GM12892 (cell line): ENCODE data around the gene SPRY1.

Source experiments
- POLR2A ChIP-seq: IDR thresholded peaks from 2 replicates; pipeline ENCODE4 v1.6.1; 2011; ENCODE audit warnings: low read depth, low read length, control low read depth
- POLR2AphosphoS5 ChIP-seq: IDR thresholded peaks from 2 replicates; pipeline ENCODE4 v1.6.1; 2011; ENCODE audit warnings: low read depth, low read length, control low read depth

DNA sequence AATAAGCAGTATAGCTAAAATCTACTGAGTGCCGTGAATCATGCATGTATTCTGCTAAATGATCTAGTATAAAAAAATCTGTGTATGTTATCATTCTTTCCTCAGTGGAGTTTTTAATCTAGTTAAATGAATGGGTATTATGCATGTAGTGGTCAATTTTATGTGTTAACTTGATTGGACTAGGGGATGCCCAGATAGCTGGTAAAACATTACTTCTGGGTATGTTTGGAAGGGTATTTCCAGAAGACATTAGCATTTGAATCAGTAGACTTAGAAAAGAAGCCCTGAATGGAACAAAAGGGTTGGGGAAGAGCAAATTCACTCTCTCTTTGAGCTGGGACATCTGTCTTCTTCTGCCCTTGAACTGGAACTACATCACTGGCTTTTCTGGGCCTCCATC lies 34.5 kb upstream of the SPRY1 start:
- TF ChIP-seq POLR2A, result no peak
- TF ChIP-seq POLR2AphosphoS5, result no peak
